Epithelial cell of prostate (primary cell): ENCODE data around the gene LONP1.
"Not testable (repeated sequence)": the region's sequence is repeated elsewhere in the genome, so short reads cannot be mapped to it uniquely, and the experiment has no call there.

ENCODE experiments used
- DNase-seq: peaks from one replicate; pipeline ENCODE4 v3.0.0-alpha.2; 2011; ENCODE audit warnings: low read depth, low spot score
- H3K27ac ChIP-seq: fragments of 450-650 bp; 2 replicates; pipeline ENCODE4 v1.5.1; 2017; ENCODE audit warnings: mild to moderate bottlenecking

Gene LONP1

GRCh38 chr19:5694167-5694955, 25.6 kb downstream of the LONP1 start:
- no peak overlapping the region for H3K27ac ChIP-seq
- DNase-seq = no peak

- DNase-seq = no peak
- H3K27ac ChIP-seq = peak overlapping the region; percentile 93
These were observed 26.5 kb downstream of the LONP1 start for GRCh38 chr19:5693195-5694166.

GRCh38 chr19:5692723-5693194, 27.2 kb downstream of the LONP1 start:
- H3K27ac ChIP-seq = peak overlapping the region; percentile 93
- DNase-seq = no peak

GRCh38 chr19:5691822-5692722, 27.9 kb downstream of the LONP1 start:
- no peak for DNase-seq
- H3K27ac ChIP-seq = peak overlapping the region; percentile 93

- peak overlapping the region; percentile 93 for H3K27ac ChIP-seq
- no peak for DNase-seq
These were observed 28.8 kb downstream of the LONP1 start for GRCh38 chr19:5690955-5691821.

- peak within 1 kb of the TSS; percentile 93 for H3K27ac ChIP-seq
- peak; percentile 80 for DNase-seq
These were observed 29.6 kb downstream of the LONP1 start, which contains the start of gene RPL36 for GRCh38 chr19:5690125-5690954. TSS of gene RPL36 (plus strand) at chr19:5690295. CDS start at chr19:5690508, 213 bp downstream.

GRCh38 chr19:5688262-5688881, 31.6 kb downstream of the LONP1 start:
- not testable (repeated sequence) for DNase-seq, H3K27ac ChIP-seq

GRCh38 chr19:5687360-5688198, 32.4 kb downstream of the LONP1 start:
- no peak overlapping the region for H3K27ac ChIP-seq
- no peak for DNase-seq

- H3K27ac ChIP-seq = peak overlapping the region; percentile 42
- DNase-seq = peak; percentile 54
These were observed 33.1 kb downstream of the LONP1 start for GRCh38 chr19:5686647-5687359.

- H3K27ac ChIP-seq = no peak overlapping the region
- DNase-seq = no peak
These were observed 33.7 kb downstream of the LONP1 start for GRCh38 chr19:5686326-5686646.

- H3K27ac ChIP-seq = no peak overlapping the region
- no peak for DNase-seq
These were observed 35.1 kb downstream of the LONP1 start for GRCh38 chr19:5684694-5685430.

GRCh38 chr19:5683177-5683886, 36.6 kb downstream of the LONP1 start:
- DNase-seq = no peak
- peak overlapping the region; percentile 10 for H3K27ac ChIP-seq

- no peak for DNase-seq
- H3K27ac ChIP-seq = no peak overlapping the region
These were observed 37.9 kb downstream of the LONP1 start for GRCh38 chr19:5682107-5682482.

- H3K27ac ChIP-seq = no peak overlapping the region
- DNase-seq = no peak
These were observed 38.4 kb downstream of the LONP1 start for GRCh38 chr19:5681391-5682106.
